K562 (cell line): ENCODE data around the gene RDH8.

Experiments used
- CAMTA2 ChIP-seq: fragments of 250-450 bp; sonication (Bioruptor Pico); conservative IDR thresholded peaks from 2 replicates; pipeline ENCODE4 v1.5.1; 2022
- TOE1 ChIP-seq, 2 experiments: fragments of 450-650 bp in 1 of 2; sonication (generic) in 1 of 2; formaldehyde crosslinking in 1 of 2; IDR thresholded peaks; 2 replicates each; pipeline versions ENCODE4 v1.7.1 to v1.8.0; 2016 to 2022; ENCODE audit warnings: borderline replicate concordance in 2 of 2, mild to moderate bottlenecking in 2 of 2, antibody characterized with exemption in 1 of 2, inconsistent platforms in 1 of 2, low read depth in 1 of 2, missing genetic modification reagents in 1 of 2, moderate library complexity in 1 of 2

GRCh38 chr19:10052602-10053360 is 39.5 kb downstream of the RDH8 start:
- TF ChIP-seq TOE1 (IDR thresholded peaks at IDR 0.05; ENCODE audit: borderline replicate concordance) (no peak), TOE1 (CRISPR knock-in tag; IDR thresholded peaks at IDR 0.05; ENCODE audit: borderline replicate concordance, low read depth) (no peak), CAMTA2 (no peak)
